Stomach (tissue), 9 donors: ENCODE data around the gene SSUH2. TPM values are rescaled to one million over a fixed set of nuclear protein-coding genes. Genes with fewer than 3 reads are reported as not detected.
"Not testable (repeated sequence)": the region's sequence is repeated elsewhere in the genome, so short reads cannot be mapped to it uniquely, and the experiment has no call there.

Experiments
- DNase-seq, 2 donors: peaks; one replicate each; pipeline versions ENCODE4 v3.0.0 to v3.0.0-alpha.2; 2013 to 2019
- H3K27ac ChIP-seq, 5 donors: fragments of 200-600 bp in 4 of 5; sonication (generic) in 4 of 5; one replicate each; pipeline ENCODE4 v1.5.1; 2013 to 2019; ENCODE audit warnings: mild to moderate bottlenecking in 1 of 5, moderate library complexity in 1 of 5
- H3K27me3 ChIP-seq, 3 donors: fragments of 200-600 bp; sonication (generic); one replicate each; pipeline ENCODE4 v1.5.1; 2017 to 2019; ENCODE audit warnings: mixed run types in 1 of 3
- H3K36me3 ChIP-seq, 4 donors: fragments of 200-600 bp; sonication (generic); 1 replicate in 3 of 4; 2 replicates in 1 of 4; pipeline ENCODE4 v1.5.1; 2016 to 2019
- H3K4me1 ChIP-seq, 4 donors: fragments of 200-600 bp; sonication (generic); one replicate each; pipeline ENCODE4 v1.5.1; 2016 to 2019
- H3K4me3 ChIP-seq, 4 donors: fragments of 200-600 bp; sonication (generic) in 3 of 4; one replicate each; pipeline ENCODE4 v1.5.1; 2016 to 2019; ENCODE audit warnings: mild to moderate bottlenecking in 1 of 4
- H3K9me3 ChIP-seq, 4 donors: fragments of 200-600 bp; sonication (generic); one replicate each; pipeline ENCODE4 v1.5.1; 2016 to 2019
- EP300 ChIP-seq: sonication (generic); formaldehyde crosslinking; IDR thresholded peaks from one replicate; pipeline ENCODE4 v1.6.1; 2017; ENCODE audit warnings: antibody characterized with exemption
- POLR2A ChIP-seq, 4 donors: fragments of 450-650 bp; IDR thresholded peaks; one replicate each; pipeline ENCODE4 v1.6.1; 2016; ENCODE audit warnings: antibody characterized with exemption in 4 of 4, control low read depth in 2 of 4, mild to moderate bottlenecking in 1 of 4, moderate library complexity in 1 of 4
- POLR2AphosphoS5 ChIP-seq, 3 donors: sonication (generic); formaldehyde crosslinking; IDR thresholded peaks; one replicate each; pipeline ENCODE4 v1.6.1; 2016; ENCODE audit warnings: antibody characterized with exemption in 3 of 3
- WGBS, 5 donors: extraction: QIAGEN DNeasy Blood & Tissue Kit in 3 of 5; methylation state at CpG; one replicate each; pipeline versions ENCODE4 v1.1.5 to v1.1.7; 2013 to 2018; 5-methylcytosine and 5-hydroxymethylcytosine counted together
- intact Hi-C: fragments of 100-400 bp; cut with DNase I; formaldehyde crosslinking; loops from one replicate; pipeline ENCODE4 v1.15.1; 2023; ENCODE audit warnings: low total_unique reads
- polyA plus RNA-seq, 3 donors: library from polyadenylated mRNA; stranded (reverse); fragments of 200-250 nt; gene quantifications; one replicate each; pipeline ENCODE4 v1.2.3, GENCODE V29; 2013
- total RNA-seq, 5 donors: library from RNA; depleted of rRNA; stranded (reverse); fragments of >200 nt; gene quantifications; one replicate each; pipeline versions ENCODE4 v1.1.0 to v1.2.3, GENCODE V29; 2014 to 2016
- TF ChIP-seq, protein P1 (sequence below), 7 experiments: fragments of 450-650 bp in 4 of 7; fragments of 200-600 bp in 3 of 7; sonication (generic) in 3 of 7; IDR thresholded peaks; one replicate each; pipeline ENCODE4 v1.5.1; 2016 to 2019; ENCODE audit warnings: antibody characterized with exemption in 7 of 7, control low read depth in 2 of 7, mild to moderate bottlenecking in 1 of 7
- donor health status: healthy with polysubstance abuse.
- donor health status: Bipolar disorder and iron deficiency.
- donor health status: healthy.

The SSUH2 gene
- total and polyA plus RNA-seq, 8 donors = 0.35 to 6.3 (median 1.0) TPM; not detected in 2

DNA sequence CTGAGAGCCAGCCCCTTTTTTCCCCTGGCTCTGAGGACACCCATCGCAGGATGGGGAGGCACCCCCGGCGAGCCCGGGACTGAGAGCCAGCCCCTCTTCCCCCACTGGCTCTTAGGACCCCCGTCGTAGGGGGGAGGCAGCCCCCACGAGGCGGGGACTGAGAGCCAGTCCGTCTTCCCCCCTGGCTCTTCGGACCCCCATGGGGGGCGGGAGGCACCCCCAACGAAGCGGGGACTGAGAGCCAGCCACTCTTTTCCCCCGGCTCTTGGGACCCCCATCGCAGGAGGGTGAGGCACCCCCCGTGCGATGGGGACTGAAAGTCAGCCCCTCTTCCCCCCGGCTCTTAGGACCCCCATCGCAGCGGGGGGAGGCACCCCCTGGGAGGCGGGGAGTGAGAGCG, 36.8 kb upstream of the SSUH2 start:
- intact Hi-C loops = no loop called here

DNA sequence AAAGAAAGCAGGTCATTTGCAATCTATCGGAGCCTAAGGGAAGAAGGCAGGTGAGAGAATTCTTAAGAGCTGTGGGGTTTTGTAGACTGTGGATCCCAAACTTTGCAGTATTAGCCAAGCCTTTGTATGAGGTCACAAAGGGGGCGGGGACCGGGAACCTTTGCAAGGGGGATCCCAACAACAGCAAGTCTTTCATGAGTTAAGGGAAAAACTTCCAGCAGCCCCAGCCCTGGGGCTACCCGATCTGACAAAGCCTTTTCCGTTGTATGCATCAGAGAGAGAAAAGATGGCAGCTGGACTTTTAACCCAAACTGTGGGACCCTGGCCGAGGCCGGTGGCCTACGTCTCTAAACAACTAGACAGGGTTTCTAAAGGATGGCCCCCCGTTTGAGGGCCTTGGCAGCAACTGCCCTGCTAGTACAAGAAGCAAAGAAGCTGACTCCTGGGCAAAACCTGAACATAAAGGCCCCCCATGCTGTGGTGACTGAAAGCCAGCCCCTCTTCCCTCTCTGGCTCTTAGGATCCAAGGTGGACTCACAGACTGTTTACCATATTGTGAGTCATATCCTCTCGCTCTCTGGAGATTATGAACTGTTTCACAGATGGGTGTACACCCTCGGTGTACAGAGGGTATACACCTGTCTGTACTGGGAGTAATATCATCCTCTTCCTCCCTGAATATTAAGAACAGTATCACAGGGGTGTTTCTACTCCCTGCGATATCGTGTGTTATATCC, 35.4 kb upstream of the SSUH2 start:
- DNase-seq, H3K27ac ChIP-seq, H3K36me3 ChIP-seq, intact Hi-C loops, H3K4me3 ChIP-seq, H3K9me3 ChIP-seq, H3K4me1 ChIP-seq: not testable (repeated sequence)
- H3K27me3 ChIP-seq = peaks cover 0 to 53% (median 0%) of the 10 kb centered on the region in 3 donors
- 41 to 64% (median 60%) methylated on average over 12 to 13 of the region's 13 CpGs for WGBS, 5 donors

More for the DNA sequence above, 36.8 kb upstream of the SSUH2 start:
- TF ChIP-seq POLR2AphosphoS5 (IDR thresholded peaks at IDR 0.05) (no peak), EP300 (no peak), POLR2A (IDR thresholded peaks at IDR 0.05) (no peak)
- H3K36me3 ChIP-seq = no peaks in the 10 kb centered on the region
- H3K4me1 ChIP-seq = peaks cover 0 to 8% (median 0%) of the 10 kb centered on the region in 4 donors
- 60 to 89% (median 75%) methylated on average over 3 to 22 of the region's 22 CpGs for WGBS, 5 donors
- no peaks in the 10 kb centered on the region for H3K9me3 ChIP-seq
- H3K4me3 ChIP-seq = no peak overlapping the region
- DNase-seq = no peak
- peaks cover 0 to 53% (median 0%) of the 10 kb centered on the region in 3 donors for H3K27me3 ChIP-seq
- H3K27ac ChIP-seq = no peak overlapping the region

DNA sequence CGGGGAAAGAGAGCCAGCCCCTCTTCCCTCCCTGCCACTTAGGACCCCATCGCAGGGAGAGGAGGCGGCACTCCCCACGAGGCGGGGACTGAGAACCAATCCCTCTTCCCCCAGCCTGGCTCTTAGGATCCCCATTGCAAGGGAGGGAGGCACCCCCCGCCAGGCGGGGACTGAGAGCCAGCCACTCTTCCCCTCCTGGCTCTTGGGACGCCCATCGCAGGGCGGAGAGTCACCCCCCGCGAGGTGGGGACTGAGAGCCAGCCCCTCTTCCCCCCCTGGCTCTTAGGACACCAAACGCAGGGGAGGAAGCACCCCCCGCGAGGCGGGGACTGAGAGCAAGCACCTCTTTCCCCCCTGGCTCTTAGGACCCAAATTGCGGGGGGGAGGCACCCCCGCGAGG, 34.2 kb upstream of the SSUH2 start:
- H3K27ac ChIP-seq = no peak overlapping the region
- no peaks in the 10 kb centered on the region for H3K36me3 ChIP-seq
- H3K9me3 ChIP-seq = no peaks in the 10 kb centered on the region
- intact Hi-C loops = no loop called here
- no peak for DNase-seq
- H3K4me3 ChIP-seq = no peak overlapping the region
- 10 to 41% (median 25%) methylated on average over 2 to 10 of the region's 19 CpGs; no CpG with 5 or more reads in 2 of the 5 donors for WGBS, 5 donors
- peaks cover 0 to 53% (median 0%) of the 10 kb centered on the region in 3 donors for H3K27me3 ChIP-seq
- peaks cover 0 to 8% (median 0%) of the 10 kb centered on the region in 4 donors for H3K4me1 ChIP-seq
- TF ChIP-seq EP300 (no peak), POLR2A (IDR thresholded peaks at IDR 0.05) (no peak), POLR2AphosphoS5 (IDR thresholded peaks at IDR 0.05) (no peak)
- TF ChIP-seq, protein P1, sequence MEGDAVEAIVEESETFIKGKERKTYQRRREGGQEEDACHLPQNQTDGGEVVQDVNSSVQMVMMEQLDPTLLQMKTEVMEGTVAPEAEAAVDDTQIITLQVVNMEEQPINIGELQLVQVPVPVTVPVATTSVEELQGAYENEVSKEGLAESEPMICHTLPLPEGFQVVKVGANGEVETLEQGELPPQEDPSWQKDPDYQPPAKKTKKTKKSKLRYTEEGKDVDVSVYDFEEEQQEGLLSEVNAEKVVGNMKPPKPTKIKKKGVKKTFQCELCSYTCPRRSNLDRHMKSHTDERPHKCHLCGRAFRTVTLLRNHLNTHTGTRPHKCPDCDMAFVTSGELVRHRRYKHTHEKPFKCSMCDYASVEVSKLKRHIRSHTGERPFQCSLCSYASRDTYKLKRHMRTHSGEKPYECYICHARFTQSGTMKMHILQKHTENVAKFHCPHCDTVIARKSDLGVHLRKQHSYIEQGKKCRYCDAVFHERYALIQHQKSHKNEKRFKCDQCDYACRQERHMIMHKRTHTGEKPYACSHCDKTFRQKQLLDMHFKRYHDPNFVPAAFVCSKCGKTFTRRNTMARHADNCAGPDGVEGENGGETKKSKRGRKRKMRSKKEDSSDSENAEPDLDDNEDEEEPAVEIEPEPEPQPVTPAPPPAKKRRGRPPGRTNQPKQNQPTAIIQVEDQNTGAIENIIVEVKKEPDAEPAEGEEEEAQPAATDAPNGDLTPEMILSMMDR (IDR thresholded peaks at IDR 0.05) = no peak

DNA sequence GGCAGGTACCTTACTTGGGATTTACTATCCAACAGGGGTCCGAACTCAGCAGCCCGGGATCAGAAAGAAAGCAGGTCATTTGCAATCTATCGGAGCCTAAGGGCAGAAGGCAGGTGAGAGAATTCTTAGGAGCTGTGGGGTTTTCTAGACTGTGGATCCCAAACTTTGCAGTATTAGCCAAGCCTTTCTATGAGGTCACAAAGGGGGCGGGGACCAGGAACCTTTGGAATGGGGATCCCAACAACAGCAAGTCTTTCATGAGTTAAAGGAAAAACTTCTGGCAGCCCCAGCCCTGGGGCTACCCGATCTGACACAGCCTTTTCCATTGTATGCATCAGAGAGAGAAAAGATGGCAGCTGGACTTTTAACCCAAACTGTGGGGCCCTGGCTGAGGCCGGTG, 32.7 kb upstream of the SSUH2 start:
- H3K4me1 ChIP-seq, DNase-seq, intact Hi-C loops, H3K36me3 ChIP-seq, H3K4me3 ChIP-seq, H3K9me3 ChIP-seq, H3K27ac ChIP-seq: not testable (repeated sequence)
- H3K27me3 ChIP-seq = peaks cover 0 to 44% (median 0%) of the 10 kb centered on the region in 3 donors
- WGBS, 5 donors = 70 to 87% (median 82%) methylated on average over 5 to 6 of the region's 6 CpGs

DNA sequence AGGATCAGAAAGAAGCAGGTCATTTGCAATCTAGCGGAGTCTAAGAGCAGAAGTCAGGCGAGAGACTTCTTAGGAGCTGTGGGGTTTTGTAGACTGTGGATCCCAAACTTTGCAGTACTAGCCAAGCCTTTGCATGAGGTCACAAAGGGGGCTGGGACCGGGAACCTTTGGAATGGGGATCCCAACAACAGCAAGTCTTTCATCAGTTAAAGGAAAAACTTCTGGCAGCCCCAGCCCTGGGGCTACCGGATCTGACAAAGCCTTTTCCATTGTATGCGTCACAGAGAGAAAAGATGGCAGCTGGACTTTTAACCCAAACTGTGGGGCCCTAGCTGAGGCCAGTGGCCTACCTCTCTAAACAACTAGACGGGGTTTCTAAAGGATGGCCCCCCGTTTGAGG, 31.0 kb upstream of the SSUH2 start:
- H3K27ac ChIP-seq, H3K36me3 ChIP-seq, H3K4me1 ChIP-seq, H3K4me3 ChIP-seq, DNase-seq, H3K9me3 ChIP-seq, intact Hi-C loops: not testable (repeated sequence)
- peaks cover 0 to 35% (median 0%) of the 10 kb centered on the region in 3 donors for H3K27me3 ChIP-seq
- WGBS, 5 donors = 68 to 86% (median 78%) methylated on average over 5 to 7 of the region's 7 CpGs

DNA sequence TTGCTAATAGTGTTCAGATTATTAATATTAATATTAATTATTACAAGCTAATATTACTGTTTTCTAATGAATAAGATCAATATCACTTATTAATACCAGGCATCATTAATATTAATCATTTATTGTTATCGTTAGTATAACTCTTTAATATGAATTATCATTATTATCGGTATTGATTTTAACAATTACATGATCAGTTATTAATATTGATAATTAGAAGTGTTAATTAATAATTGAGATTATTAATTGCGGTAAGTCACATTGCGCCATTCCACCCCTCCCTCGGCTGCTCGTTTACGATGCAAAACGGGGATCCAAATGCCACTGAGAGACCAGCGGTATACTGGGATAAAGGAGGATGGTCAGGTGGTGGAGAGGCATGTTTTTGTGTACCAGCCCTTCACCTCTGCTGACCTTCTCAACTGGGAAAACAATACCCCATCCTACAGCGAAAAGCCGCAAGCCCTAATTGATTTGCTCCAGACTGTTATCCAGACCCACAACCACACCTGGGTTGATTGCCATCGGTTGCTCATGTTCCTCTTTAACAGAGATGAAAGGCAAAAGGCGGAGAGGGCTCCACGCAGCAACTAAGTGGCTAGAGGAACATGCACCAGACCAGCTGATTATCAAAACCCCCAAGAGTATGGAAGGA, 28.6 kb upstream of the SSUH2 start:
- H3K4me3 ChIP-seq = no peak overlapping the region
- no peak overlapping the region for H3K27ac ChIP-seq
- H3K36me3 ChIP-seq = no peaks in the 10 kb centered on the region
- no peaks in the 10 kb centered on the region for H3K4me1 ChIP-seq
- TF ChIP-seq, protein P1 (IDR thresholded peaks at IDR 0.05) = no peak
- no peak for TF ChIP-seq EP300
- TF ChIP-seq POLR2AphosphoS5 (IDR thresholded peaks at IDR 0.05) = no peak
- TF ChIP-seq POLR2A (IDR thresholded peaks at IDR 0.05) = no peak
- H3K9me3 ChIP-seq = no peaks in the 10 kb centered on the region
- no peak for DNase-seq
- intact Hi-C loops = no loop called here
- WGBS, 5 donors = 84 to 89% (median 86%) methylated on average over 14 of the region's 14 CpGs
- H3K27me3 ChIP-seq = peaks cover 0 to 14% (median 0%) of the 10 kb centered on the region in 3 donors
